Measurements from ENCODE around the gene PAIP2.

PAIP2 gene

DNA sequence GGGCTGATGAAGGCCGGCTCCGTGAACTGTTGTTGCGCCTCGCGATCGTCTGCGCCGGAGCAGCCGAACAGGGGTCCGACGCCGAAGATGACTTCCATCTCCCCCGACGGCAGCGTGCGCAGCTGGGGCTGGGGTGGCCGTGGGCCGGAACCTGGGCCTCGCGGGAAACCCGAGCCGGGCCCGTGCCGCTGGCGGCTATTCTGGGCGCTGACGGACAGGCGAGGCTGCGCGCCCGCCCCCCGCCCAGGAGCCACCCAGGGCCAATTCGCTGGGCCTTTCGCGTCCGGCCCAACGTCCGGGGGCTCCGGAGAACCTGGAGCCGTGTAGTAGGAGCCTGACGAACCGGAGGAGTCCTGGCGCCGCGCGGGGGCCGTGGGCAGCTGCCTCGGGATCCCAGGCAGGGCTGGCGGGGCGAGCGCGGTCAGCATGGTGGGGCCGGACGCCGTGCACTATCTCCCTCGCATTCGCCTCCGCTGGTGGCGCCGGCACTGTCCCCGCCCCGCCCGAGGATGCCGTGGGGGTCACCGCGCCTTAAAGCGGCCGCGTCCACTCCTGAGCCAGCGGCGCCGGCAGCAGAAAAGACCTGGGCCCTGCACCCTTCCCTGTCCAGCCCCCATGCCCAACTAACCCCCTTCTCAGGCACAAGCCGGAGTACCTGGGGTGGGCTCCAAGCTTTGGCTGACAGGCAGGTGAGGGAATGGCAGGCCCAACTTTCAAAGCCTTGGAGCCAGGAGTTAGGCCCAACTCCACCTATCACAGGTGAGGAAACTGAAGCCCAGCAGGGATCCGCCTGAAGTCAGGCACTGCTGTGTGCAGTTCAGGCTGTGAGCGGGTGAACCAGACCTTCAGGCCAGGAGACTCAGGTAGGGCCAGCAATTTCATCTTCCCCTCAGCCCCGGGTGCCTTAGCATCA lies 53.3 kb downstream of the PAIP2 start, which contains the start of gene PROB1:
TSS of gene PROB1 (minus strand) at position 451 of the 913 bp plus-strand sequence. CDS start at position 428, 23 bp downstream.
- H4K20me1 ChIP-seq (ENCODE audit: insufficient read depth, low read length) = no peaks in the 10 kb centered on the region
- H3K9me3 ChIP-seq (ENCODE audit: low read length) = no peaks in the 10 kb centered on the region
- H3K4me2 ChIP-seq (ENCODE audit: low read length) = peak within 1 kb of the TSS; percentile 88
- no peaks in the 10 kb centered on the region for H3K27me3 ChIP-seq (ENCODE audit: insufficient read depth, low read length)
- H3K27ac ChIP-seq (ENCODE audit: low read depth, low read length, poor library complexity, severe bottlenecking) = peak within 1 kb of the TSS; percentile 98
- no peaks in the 10 kb centered on the region; the same call in 1 of the 2 replicates for H3K79me2 ChIP-seq (ENCODE audit: insufficient read depth, low read length)
- no peak within 1 kb of the TSS for H2AFZ ChIP-seq (ENCODE audit: low read length)
- no peaks in the 10 kb centered on the region; the same call in 1 of the 2 replicates for H3K36me3 ChIP-seq (ENCODE audit: insufficient read depth, low read length)
- peaks cover 55% of the 10 kb centered on the region for H3K4me1 ChIP-seq (ENCODE audit: insufficient read depth, low read length, severe bottlenecking)
- no peaks in the 10 kb centered on the region for H3F3A ChIP-seq (ENCODE audit: insufficient read depth, low read length)
- H3K9ac ChIP-seq (ENCODE audit: low read length) = peak within 1 kb of the TSS; percentile 97
- peak within 1 kb of the TSS; percentile 90 for H3K4me3 ChIP-seq (ENCODE audit: low read depth, low read length, poor library complexity, severe bottlenecking)
- H3K9me2 ChIP-seq (ENCODE audit: low read depth, low read length) = no peaks in the 10 kb centered on the region
- TF ChIP-seq CTCF (IDR thresholded peaks at IDR 0.05; ENCODE audit: low read length) (no peak), EZH2 (IDR thresholded peaks at IDR 0.05; ENCODE audit: borderline replicate concordance, low read length) (no peak)

- Histone ChIP-seq H2AFZ (ENCODE audit: low read length) (no peak overlapping the region), H3K9me2 (ENCODE audit: low read depth, low read length) (no peaks in the 10 kb centered on the region), H3K9me3 (ENCODE audit: low read length) (no peaks in the 10 kb centered on the region), H3K9ac (ENCODE audit: low read length) (no peak overlapping the region; the same call in 1 of the 2 replicates), H3K79me2 (ENCODE audit: insufficient read depth, low read length) (no peaks in the 10 kb centered on the region; the same call in 1 of the 2 replicates), H4K20me1 (ENCODE audit: insufficient read depth, low read length) (no peaks in the 10 kb centered on the region), H3K27me3 (ENCODE audit: insufficient read depth, low read length) (no peaks in the 10 kb centered on the region), H3K36me3 (ENCODE audit: insufficient read depth, low read length) (no peaks in the 10 kb centered on the region; the same call in 1 of the 2 replicates), H3K4me1 (ENCODE audit: insufficient read depth, low read length, severe bottlenecking) (peaks cover 44% of the 10 kb centered on the region), H3K4me3 (ENCODE audit: low read depth, low read length, poor library complexity, severe bottlenecking) (no peak overlapping the region), H3K27ac (ENCODE audit: low read depth, low read length, poor library complexity, severe bottlenecking) (peak overlapping the region; percentile 23), H3K4me2 (ENCODE audit: low read length) (peak overlapping the region; percentile 39; the same call in 1 of the 2 replicates), H3F3A (ENCODE audit: insufficient read depth, low read length) (no peaks in the 10 kb centered on the region)
- TF ChIP-seq EZH2 (IDR thresholded peaks at IDR 0.05; ENCODE audit: borderline replicate concordance, low read length) = no peak
- no peak for TF ChIP-seq CTCF (IDR thresholded peaks at IDR 0.05; ENCODE audit: low read length)
Measured at GRCh38 chr5:139395844-139396640, 54.4 kb downstream of the PAIP2 start.

DNA sequence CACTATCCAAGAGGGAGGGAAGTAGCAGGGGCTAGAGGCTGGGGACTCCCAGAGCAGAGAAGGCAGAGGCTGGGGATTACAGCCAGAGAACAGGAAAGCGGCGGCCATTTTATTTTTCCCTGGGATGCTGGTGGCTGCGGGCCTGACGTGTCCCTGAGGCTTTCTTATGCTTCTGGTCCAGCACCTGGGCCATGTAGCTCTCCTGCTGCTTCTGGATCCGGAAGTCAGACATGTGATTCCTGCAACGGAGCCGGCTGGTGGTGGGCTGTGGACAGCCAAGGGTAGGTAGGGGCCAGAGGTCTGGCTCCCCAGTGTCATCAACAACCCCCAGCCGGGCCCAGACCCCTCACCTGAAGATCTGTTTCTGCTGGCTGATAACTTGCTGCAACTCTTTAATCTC lies 55.0 kb downstream of the PAIP2 start:
- Histone ChIP-seq H3K9me3 (ENCODE audit: low read length) (no peaks in the 10 kb centered on the region), H3K27me3 (ENCODE audit: insufficient read depth, low read length) (no peaks in the 10 kb centered on the region), H3K4me3 (ENCODE audit: low read depth, low read length, poor library complexity, severe bottlenecking) (no peak overlapping the region), H3K27ac (ENCODE audit: low read depth, low read length, poor library complexity, severe bottlenecking) (no peak overlapping the region), H3K9ac (ENCODE audit: low read length) (no peak overlapping the region), H3K36me3 (ENCODE audit: insufficient read depth, low read length) (no peaks in the 10 kb centered on the region; the same call in 1 of the 2 replicates), H3K79me2 (ENCODE audit: insufficient read depth, low read length) (no peaks in the 10 kb centered on the region; the same call in 1 of the 2 replicates), H2AFZ (ENCODE audit: low read length) (no peak overlapping the region), H4K20me1 (ENCODE audit: insufficient read depth, low read length) (no peaks in the 10 kb centered on the region), H3K4me2 (ENCODE audit: low read length) (no peak overlapping the region), H3F3A (ENCODE audit: insufficient read depth, low read length) (no peaks in the 10 kb centered on the region), H3K9me2 (ENCODE audit: low read depth, low read length) (no peaks in the 10 kb centered on the region), H3K4me1 (ENCODE audit: insufficient read depth, low read length, severe bottlenecking) (peaks cover 37% of the 10 kb centered on the region)
- TF ChIP-seq CTCF (IDR thresholded peaks at IDR 0.05; ENCODE audit: low read length) (no peak), EZH2 (IDR thresholded peaks at IDR 0.05; ENCODE audit: borderline replicate concordance, low read length) (no peak)
